ENCODE measurements around the gene PLTP.

GRCh38 chr20:45934046-45934585 lies 22.2 kb upstream of the PLTP start:
- TF ChIP-seq CTCF (IDR thresholded peaks at IDR 0.05; ENCODE audit: poor library complexity, severe bottlenecking) (no peak), TAF1 (IDR thresholded peaks at IDR 0.05; ENCODE audit: low read depth) (no peak), RAD21 (conservative IDR thresholded peaks at IDR 0.05) (no peak), EZH2 (IDR thresholded peaks at IDR 0.05; ENCODE audit: borderline replicate concordance, insufficient read depth, low read length, poor library complexity, severe bottlenecking) (no peak), MXI1 (conservative IDR thresholded peaks at IDR 0.05; ENCODE audit: poor library complexity, severe bottlenecking) (no peak), REST (IDR thresholded peaks at IDR 0.05; ENCODE audit: borderline replicate concordance) (no peak), POLR2AphosphoS5 (IDR thresholded peaks at IDR 0.05) (no peak)

Data from neural cell (in vitro differentiated cells).